HepG2 (cell line): Measurements from ENCODE around the gene PDP2. TPM values are rescaled to one million over a fixed set of nuclear protein-coding genes. Genes with fewer than 3 reads are reported as not detected.

Experiments used
- ARNT2 ChIP-seq: sonication (generic); formaldehyde crosslinking; IDR thresholded peaks from 2 replicates; pipeline ENCODE4 v1.8.0; 2022; ENCODE audit warnings: mild to moderate bottlenecking, low read depth, missing genetic modification reagents, moderate library complexity
- BHLHE40 ChIP-seq: IDR thresholded peaks from 2 replicates; pipeline ENCODE4 v1.6.1; 2011; ENCODE audit warnings: low read length, improper control_type of control experiment
- GLI4 ChIP-seq: sonication (generic); formaldehyde crosslinking; IDR thresholded peaks from 2 replicates; pipeline ENCODE4 v1.5.1; 2020; ENCODE audit warnings: missing genetic modification reagents, mild to moderate bottlenecking, moderate library complexity, borderline replicate concordance
- HNF1B ChIP-seq: sonication (generic); formaldehyde crosslinking; IDR thresholded peaks from 2 replicates; pipeline ENCODE4 v1.5.1; 2020; ENCODE audit warnings: mild to moderate bottlenecking, moderate library complexity, missing genetic modification reagents
- NFIB ChIP-seq: sonication (generic); formaldehyde crosslinking; IDR thresholded peaks from 2 replicates; pipeline ENCODE4 v1.9.0; 2021; ENCODE audit warnings: missing genetic modification reagents, mild to moderate bottlenecking, borderline replicate concordance
- NFYC ChIP-seq: IDR thresholded peaks from 2 replicates; pipeline ENCODE4 v1.6.1; 2016; ENCODE audit warnings: missing genetic modification reagents, missing compliant biosample characterization
- SCMH1 ChIP-seq: sonication (generic); formaldehyde crosslinking; IDR thresholded peaks from 2 replicates; pipeline ENCODE4 v1.9.0; 2021; ENCODE audit warnings: missing genetic modification reagents, mild to moderate bottlenecking, borderline replicate concordance
- SSRP1 ChIP-seq: IDR thresholded peaks from 2 replicates; pipeline ENCODE4 v1.6.1; 2016; ENCODE audit warnings: control low read depth
- YEATS4 ChIP-seq: sonication (generic); formaldehyde crosslinking; IDR thresholded peaks from 2 replicates; pipeline ENCODE4 v1.4.0; 2020; ENCODE audit warnings: missing genetic modification reagents, borderline replicate concordance
- YY1 ChIP-seq: IDR thresholded peaks from 2 replicates; pipeline ENCODE4 v1.6.1; 2011; ENCODE audit warnings: low read length, low read depth, moderate library complexity, mild to moderate bottlenecking; ENCODE audit not compliant: insufficient read depth, insufficient replicate concordance
- ZKSCAN8 ChIP-seq: IDR thresholded peaks from 2 replicates; pipeline ENCODE4 v1.6.1; 2016; ENCODE audit warnings: borderline replicate concordance, missing genetic modification reagents, missing compliant biosample characterization
- ZNF12 ChIP-seq: sonication (generic); formaldehyde crosslinking; IDR thresholded peaks from 2 replicates; pipeline ENCODE4 v1.5.0; 2020; ENCODE audit warnings: missing genetic modification reagents
- ZNF136 ChIP-seq: sonication (generic); formaldehyde crosslinking; IDR thresholded peaks from 2 replicates; pipeline ENCODE4 v1.8.1; 2022; ENCODE audit warnings: low read depth, mild to moderate bottlenecking, moderate library complexity, missing genetic modification reagents
- ZNF234 ChIP-seq: sonication (generic); formaldehyde crosslinking; conservative IDR thresholded peaks from 2 replicates; pipeline ENCODE4 v1.5.1; 2020; ENCODE audit warnings: mild to moderate bottlenecking, missing genetic modification reagents
- ZNF274 ChIP-seq: sonication (generic); formaldehyde crosslinking; IDR thresholded peaks from 2 replicates; pipeline ENCODE4 v1.5.1; 2020; ENCODE audit warnings: mild to moderate bottlenecking, missing genetic modification reagents
- polyA plus RNA-seq, 8 experiments: library from polyadenylated mRNA; depleted of rRNA in 3 of 8; stranded (reverse) in 7 of 8; unstranded in 1 of 8; fragments of >200 nt; fragmentation: Illumina TruSeq in 4 of 8; extraction: Trizol in 4 of 8; gene quantifications; 2 replicates each; pipeline versions ENCODE4 v1.2.1 to v1.2.3, GENCODE V29; 2011 to 2016; ENCODE audit warnings: low read depth in 4 of 8, missing spikeins in 1 of 8, mixed read lengths in 1 of 8; ENCODE audit not compliant: insufficient read depth in 1 of 8
- total RNA-seq, 5 experiments: library from RNA; depleted of rRNA; stranded (reverse); fragments of >200 nt; fragmentation: Illumina TruSeq; extraction: Trizol; gene quantifications; 2 replicates each; pipeline ENCODE4 v1.2.3, GENCODE V29; 2016; ENCODE audit warnings: low read depth in 1 of 5
- TF ChIP-seq, protein P1 (sequence below): sonication (generic); formaldehyde crosslinking; IDR thresholded peaks from 2 replicates; pipeline ENCODE4 v1.4.0; 2020; ENCODE audit warnings: mild to moderate bottlenecking, missing genetic modification reagents, borderline replicate concordance
- TF ChIP-seq, protein P2 (sequence below): sonication (generic); formaldehyde crosslinking; IDR thresholded peaks from 2 replicates; pipeline ENCODE4 v1.4.0; 2020; ENCODE audit warnings: missing genetic modification reagents
- TF ChIP-seq, protein P3 (sequence below): sonication (generic); formaldehyde crosslinking; IDR thresholded peaks from 2 replicates; pipeline ENCODE4 v1.5.0; 2020; ENCODE audit warnings: mild to moderate bottlenecking, missing genetic modification reagents, borderline replicate concordance

PDP2 gene
- total and polyA plus RNA-seq, 2 of the 13 experiments (the other 11 are each of a cell fraction or from before 2014, with no cell fraction given): 12.8 to 15.8 TPM

DNA sequence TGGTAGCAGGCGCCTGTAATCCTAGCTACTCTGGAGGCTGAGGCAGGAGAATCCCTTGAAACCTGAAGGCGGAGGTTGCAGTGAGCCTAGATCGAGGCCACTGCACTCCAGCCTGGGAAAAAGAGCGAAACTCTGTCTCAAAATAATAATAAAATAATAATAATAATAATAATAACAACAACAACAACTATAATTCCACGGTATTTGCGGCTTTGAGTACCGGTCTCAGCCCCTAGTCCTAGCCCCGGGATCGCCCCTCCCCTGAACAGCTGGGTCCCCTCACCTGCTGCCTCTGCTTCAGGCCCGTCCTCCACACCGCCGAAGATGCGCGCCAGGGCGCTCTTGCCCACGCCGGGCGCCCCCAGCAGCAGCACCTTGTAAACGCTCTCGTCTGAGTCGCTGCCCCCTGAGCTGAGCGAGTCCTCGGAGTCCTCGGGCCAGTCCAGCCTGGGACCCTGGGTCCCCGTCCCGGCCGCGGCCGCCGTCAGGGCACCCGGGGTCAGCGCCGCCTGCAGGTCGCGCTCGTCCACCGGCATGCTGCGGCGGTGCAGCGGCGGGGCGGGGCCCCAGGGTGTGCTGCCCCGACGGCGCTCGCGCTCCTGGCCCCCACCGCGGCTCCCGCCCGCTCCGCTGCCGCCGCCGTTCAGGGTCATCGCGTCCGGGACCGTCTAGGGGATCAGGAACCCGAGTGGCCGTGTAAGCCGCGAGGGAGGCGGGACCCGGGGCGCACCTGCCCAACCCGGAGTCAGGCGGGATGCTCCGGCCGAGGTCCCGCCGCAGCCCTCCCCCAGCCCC lies 44.4 kb downstream of the PDP2 start (continued):
- TF ChIP-seq, protein P1, sequence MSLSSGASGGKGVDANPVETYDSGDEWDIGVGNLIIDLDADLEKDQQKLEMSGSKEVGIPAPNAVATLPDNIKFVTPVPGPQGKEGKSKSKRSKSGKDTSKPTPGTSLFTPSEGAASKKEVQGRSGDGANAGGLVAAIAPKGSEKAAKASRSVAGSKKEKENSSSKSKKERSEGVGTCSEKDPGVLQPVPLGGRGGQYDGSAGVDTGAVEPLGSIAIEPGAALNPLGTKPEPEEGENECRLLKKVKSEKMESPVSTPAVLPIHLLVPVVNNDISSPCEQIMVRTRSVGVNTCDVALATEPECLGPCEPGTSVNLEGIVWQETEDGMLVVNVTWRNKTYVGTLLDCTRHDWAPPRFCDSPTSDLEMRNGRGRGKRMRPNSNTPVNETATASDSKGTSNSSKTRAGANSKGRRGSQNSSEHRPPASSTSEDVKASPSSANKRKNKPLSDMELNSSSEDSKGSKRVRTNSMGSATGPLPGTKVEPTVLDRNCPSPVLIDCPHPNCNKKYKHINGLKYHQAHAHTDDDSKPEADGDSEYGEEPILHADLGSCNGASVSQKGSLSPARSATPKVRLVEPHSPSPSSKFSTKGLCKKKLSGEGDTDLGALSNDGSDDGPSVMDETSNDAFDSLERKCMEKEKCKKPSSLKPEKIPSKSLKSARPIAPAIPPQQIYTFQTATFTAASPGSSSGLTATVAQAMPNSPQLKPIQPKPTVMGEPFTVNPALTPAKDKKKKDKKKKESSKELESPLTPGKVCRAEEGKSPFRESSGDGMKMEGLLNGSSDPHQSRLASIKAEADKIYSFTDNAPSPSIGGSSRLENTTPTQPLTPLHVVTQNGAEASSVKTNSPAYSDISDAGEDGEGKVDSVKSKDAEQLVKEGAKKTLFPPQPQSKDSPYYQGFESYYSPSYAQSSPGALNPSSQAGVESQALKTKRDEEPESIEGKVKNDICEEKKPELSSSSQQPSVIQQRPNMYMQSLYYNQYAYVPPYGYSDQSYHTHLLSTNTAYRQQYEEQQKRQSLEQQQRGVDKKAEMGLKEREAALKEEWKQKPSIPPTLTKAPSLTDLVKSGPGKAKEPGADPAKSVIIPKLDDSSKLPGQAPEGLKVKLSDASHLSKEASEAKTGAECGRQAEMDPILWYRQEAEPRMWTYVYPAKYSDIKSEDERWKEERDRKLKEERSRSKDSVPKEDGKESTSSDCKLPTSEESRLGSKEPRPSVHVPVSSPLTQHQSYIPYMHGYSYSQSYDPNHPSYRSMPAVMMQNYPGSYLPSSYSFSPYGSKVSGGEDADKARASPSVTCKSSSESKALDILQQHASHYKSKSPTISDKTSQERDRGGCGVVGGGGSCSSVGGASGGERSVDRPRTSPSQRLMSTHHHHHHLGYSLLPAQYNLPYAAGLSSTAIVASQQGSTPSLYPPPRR: no peak
- TF ChIP-seq ZKSCAN8 (CRISPR knock-in tag) (no peak), SCMH1 (no peak), YEATS4 (CRISPR knock-in tag) (peak; percentile 51; the same call in 1 of the 2 replicates), NFIB (CRISPR knock-in tag) (no peak), ZNF274 (CRISPR knock-in tag) (no peak), ZNF12 (CRISPR knock-in tag) (no peak), SSRP1 (no peak), ARNT2 (CRISPR knock-in tag) (peak; percentile 70), HNF1B (CRISPR knock-in tag) (0 out of 2 replicates have a peak, but pooled peaks have one; percentile 3), NFYC (no peak), ZNF136 (CRISPR knock-in tag) (no peak), BHLHE40 (peak; percentile 35; the same call in 1 of the 2 replicates), GLI4 (CRISPR knock-in tag) (no peak), ZNF234 (CRISPR knock-in tag) (no peak), YY1 (peak; percentile 62)
- TF ChIP-seq, protein P2, sequence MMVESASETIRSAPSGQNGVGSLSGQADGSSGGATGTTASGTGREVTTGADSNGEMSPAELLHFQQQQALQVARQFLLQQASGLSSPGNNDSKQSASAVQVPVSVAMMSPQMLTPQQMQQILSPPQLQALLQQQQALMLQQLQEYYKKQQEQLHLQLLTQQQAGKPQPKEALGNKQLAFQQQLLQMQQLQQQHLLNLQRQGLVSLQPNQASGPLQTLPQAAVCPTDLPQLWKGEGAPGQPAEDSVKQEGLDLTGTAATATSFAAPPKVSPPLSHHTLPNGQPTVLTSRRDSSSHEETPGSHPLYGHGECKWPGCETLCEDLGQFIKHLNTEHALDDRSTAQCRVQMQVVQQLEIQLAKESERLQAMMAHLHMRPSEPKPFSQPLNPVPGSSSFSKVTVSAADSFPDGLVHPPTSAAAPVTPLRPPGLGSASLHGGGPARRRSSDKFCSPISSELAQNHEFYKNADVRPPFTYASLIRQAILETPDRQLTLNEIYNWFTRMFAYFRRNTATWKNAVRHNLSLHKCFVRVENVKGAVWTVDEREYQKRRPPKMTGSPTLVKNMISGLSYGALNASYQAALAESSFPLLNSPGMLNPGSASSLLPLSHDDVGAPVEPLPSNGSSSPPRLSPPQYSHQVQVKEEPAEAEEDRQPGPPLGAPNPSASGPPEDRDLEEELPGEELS (CRISPR knock-in tag): 0 out of 2 replicates have a peak, but pooled peaks have one; percentile 16
- TF ChIP-seq, protein P3, sequence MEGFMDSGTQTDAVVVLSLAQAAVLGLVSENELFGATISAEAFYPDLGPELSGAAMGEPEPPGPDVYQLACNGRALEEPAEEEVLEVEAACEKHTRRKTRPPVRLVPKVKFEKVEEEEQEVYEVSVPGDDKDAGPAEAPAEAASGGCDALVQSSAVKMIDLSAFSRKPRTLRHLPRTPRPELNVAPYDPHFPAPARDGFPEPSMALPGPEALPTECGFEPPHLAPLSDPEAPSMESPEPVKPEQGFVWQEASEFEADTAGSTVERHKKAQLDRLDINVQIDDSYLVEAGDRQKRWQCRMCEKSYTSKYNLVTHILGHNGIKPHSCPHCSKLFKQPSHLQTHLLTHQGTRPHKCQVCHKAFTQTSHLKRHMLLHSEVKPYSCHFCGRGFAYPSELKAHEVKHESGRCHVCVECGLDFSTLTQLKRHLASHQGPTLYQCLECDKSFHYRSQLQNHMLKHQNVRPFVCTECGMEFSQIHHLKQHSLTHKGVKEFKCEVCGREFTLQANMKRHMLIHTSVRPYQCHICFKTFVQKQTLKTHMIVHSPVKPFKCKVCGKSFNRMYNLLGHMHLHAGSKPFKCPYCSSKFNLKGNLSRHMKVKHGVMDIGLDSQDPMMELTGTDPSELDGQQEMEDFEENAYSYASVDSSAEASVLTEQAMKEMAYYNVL (CRISPR knock-in tag): no peak
